Chondrocyte (in vitro differentiated cells): ENCODE results near the gene AHRR. TPM values are rescaled to one million over a fixed set of nuclear protein-coding genes. Genes with fewer than 3 reads are reported as not detected.

Experiments used
- DNase-seq: peaks from one replicate; pipeline ENCODE4 v3.0.0; 2021; ENCODE audit warnings: mixed read lengths, low spot score
- H3K27ac Mint-ChIP-seq: one replicate; pipeline ENCODE4 v1.8.0; 2021; ENCODE audit warnings: mild to moderate bottlenecking, moderate library complexity, mixed read lengths; ENCODE audit not compliant: unreplicated experiment
- H3K27me3 Mint-ChIP-seq: 2 replicates; pipeline ENCODE4 v1.8.0; 2021; ENCODE audit warnings: low read depth, mixed read lengths
- H3K36me3 Mint-ChIP-seq: 2 replicates; pipeline ENCODE4 v1.8.0; 2021; ENCODE audit warnings: low read depth, mixed read lengths
- H3K4me1 Mint-ChIP-seq: 2 replicates; pipeline ENCODE4 v1.8.0; 2021; ENCODE audit warnings: low read depth, mild to moderate bottlenecking, mixed read lengths
- H3K4me3 Mint-ChIP-seq: one replicate; pipeline ENCODE4 v1.8.0; 2021; ENCODE audit warnings: mild to moderate bottlenecking, moderate library complexity, mixed read lengths; ENCODE audit not compliant: unreplicated experiment
- H3K9me3 Mint-ChIP-seq: 2 replicates; pipeline ENCODE4 v1.8.0; 2021; ENCODE audit warnings: low read depth, mixed read lengths
- CTCF ChIP-seq: fragments of 200-600 bp; sonication (generic); IDR thresholded peaks from 2 replicates; pipeline ENCODE4 v1.5.0; 2021; ENCODE audit warnings: antibody characterized with exemption, mild to moderate bottlenecking, moderate library complexity
- total RNA-seq: library from RNA; stranded (reverse); gene quantifications from 3 replicates; pipeline ENCODE4 v1.2.1, GENCODE V29; 2021

AHRR gene
- total RNA-seq, 1 donor from 2014 or later, result 17.3 TPM

- TF ChIP-seq CTCF, result no peak
- Mint-ChIP-seq H3K4me1 (no peaks in the 10 kb centered on the region), H3K4me3 (no peak overlapping the region), H3K27me3 (no peaks in the 10 kb centered on the region), H3K9me3 (peaks cover 8% of the 10 kb centered on the region), H3K36me3 (peaks cover 14% of the 10 kb centered on the region), H3K27ac (no peak overlapping the region)
- no peak for DNase-seq
Measured at GRCh38 chr5:359301-359897, 37.9 kb downstream of the AHRR start.

- Mint-ChIP-seq H3K9me3 (peaks cover 17% of the 10 kb centered on the region), H3K4me3 (no peak overlapping the region), H3K36me3 (peaks cover 20% of the 10 kb centered on the region), H3K4me1 (no peaks in the 10 kb centered on the region), H3K27me3 (no peaks in the 10 kb centered on the region), H3K27ac (no peak overlapping the region)
- no peak for TF ChIP-seq CTCF
- no peak for DNase-seq
Measured at GRCh38 chr5:360257-361027, 38.9 kb downstream of the AHRR start.

GRCh38 chr5:362189-362588, 40.7 kb downstream of the AHRR start:
- H3K4me1 Mint-ChIP-seq, result no peaks in the 10 kb centered on the region
- no peak overlapping the region for H3K27ac Mint-ChIP-seq
- no peak overlapping the region for H3K4me3 Mint-ChIP-seq
- TF ChIP-seq CTCF, result no peak
- peaks cover 21% of the 10 kb centered on the region for H3K36me3 Mint-ChIP-seq
- no peaks in the 10 kb centered on the region for H3K27me3 Mint-ChIP-seq
- H3K9me3 Mint-ChIP-seq, result peaks cover 20% of the 10 kb centered on the region
- DNase-seq, result no peak

- no peak for TF ChIP-seq CTCF
- Mint-ChIP-seq H3K36me3 (peaks cover 22% of the 10 kb centered on the region), H3K4me1 (peaks cover 1% of the 10 kb centered on the region), H3K9me3 (peaks cover 20% of the 10 kb centered on the region), H3K27ac (no peak overlapping the region), H3K4me3 (no peak overlapping the region), H3K27me3 (no peaks in the 10 kb centered on the region)
- no peak for DNase-seq
Measured at GRCh38 chr5:362978-363765, 41.7 kb downstream of the AHRR start.

GRCh38 chr5:364497-364896, 43.0 kb downstream of the AHRR start:
- H3K9me3 Mint-ChIP-seq, result peaks cover 20% of the 10 kb centered on the region
- no peak for TF ChIP-seq CTCF
- H3K4me3 Mint-ChIP-seq, result no peak overlapping the region
- no peak for DNase-seq
- H3K36me3 Mint-ChIP-seq, result peaks cover 22% of the 10 kb centered on the region
- H3K4me1 Mint-ChIP-seq, result peaks cover 14% of the 10 kb centered on the region
- H3K27ac Mint-ChIP-seq, result no peak overlapping the region
- H3K27me3 Mint-ChIP-seq, result no peaks in the 10 kb centered on the region
